HUDEP-2 (cell line): Measurements from ENCODE around the gene LHFPL5.

Experiments used
- DNase-seq, 76 experiments: peaks; one replicate each; lab custom pipeline; 2025; ENCODE audit not compliant: unreplicated experiment in 76 of 76; lab: John Stamatoyannopoulos, UW

The LHFPL5 gene

GRCh38 chr6:35804996-35805736, at the start of gene LHFPL5:
TSS of gene LHFPL5 (plus strand) at chr6:35805352. CDS start at chr6:35805671, 319 bp downstream.
- DNase-seq: peak in 37 of 76 experiments; percentile 7 to 65 (median 35)

GRCh38 chr6:35757456-35758123, 47.6 kb upstream of the LHFPL5 start:
- peak in 63 of 76 experiments; percentile 12 to 83 (median 48) for DNase-seq

- no peak for DNase-seq
These were observed 45.7 kb upstream of the LHFPL5 start for GRCh38 chr6:35759426-35759825.

- DNase-seq: no peak
These were observed 39.4 kb upstream of the LHFPL5 start for GRCh38 chr6:35765739-35766138.

- no peak for DNase-seq
These were observed 35.9 kb upstream of the LHFPL5 start for GRCh38 chr6:35769211-35769610.

- no peak for DNase-seq
These were observed 33.9 kb upstream of the LHFPL5 start for GRCh38 chr6:35771343-35771627.

GRCh38 chr6:35774116-35774794, 30.9 kb upstream of the LHFPL5 start:
- DNase-seq: no peak

- DNase-seq: no peak
These were observed 30.1 kb upstream of the LHFPL5 start for GRCh38 chr6:35775031-35775430.

GRCh38 chr6:35776364-35777215, 28.6 kb upstream of the LHFPL5 start, which contains the start of gene CLPSL2:
TSS of gene CLPSL2 (plus strand) at chr6:35776598. CDS start at chr6:35776619, 21 bp downstream.
- DNase-seq: no peak

- no peak for DNase-seq
These were observed 27.6 kb upstream of the LHFPL5 start for GRCh38 chr6:35777356-35778102.

- DNase-seq: no peak
These were observed 26.7 kb upstream of the LHFPL5 start for GRCh38 chr6:35778437-35778836.

GRCh38 chr6:35780719-35781118, 24.4 kb upstream of the LHFPL5 start, which contains the start of gene CLPSL1:
TSS of gene CLPSL1 (plus strand) at chr6:35781019. CDS start at chr6:35781111, 92 bp downstream.
- DNase-seq: no peak

GRCh38 chr6:35781290-35781689, 23.9 kb upstream of the LHFPL5 start:
- DNase-seq: no peak

- no peak for DNase-seq
These were observed 22.7 kb upstream of the LHFPL5 start for GRCh38 chr6:35782424-35782823.

GRCh38 chr6:35784200-35784599, 21.0 kb upstream of the LHFPL5 start:
- DNase-seq: no peak

- DNase-seq: no peak
These were observed 18.9 kb upstream of the LHFPL5 start for GRCh38 chr6:35786272-35786671.

GRCh38 chr6:35786810-35787209, 18.3 kb upstream of the LHFPL5 start:
- no peak for DNase-seq

- DNase-seq: no peak
These were observed 17.6 kb upstream of the LHFPL5 start for GRCh38 chr6:35787266-35788218.

- DNase-seq: no peak
These were observed 16.6 kb upstream of the LHFPL5 start for GRCh38 chr6:35788423-35788982.
